Measurements from ENCODE around the gene CYP1B1.
"Not testable (repeated sequence)": the region's sequence is repeated elsewhere in the genome, so short reads cannot be mapped to it uniquely, and the experiment has no call there.

CYP1B1 gene

DNA sequence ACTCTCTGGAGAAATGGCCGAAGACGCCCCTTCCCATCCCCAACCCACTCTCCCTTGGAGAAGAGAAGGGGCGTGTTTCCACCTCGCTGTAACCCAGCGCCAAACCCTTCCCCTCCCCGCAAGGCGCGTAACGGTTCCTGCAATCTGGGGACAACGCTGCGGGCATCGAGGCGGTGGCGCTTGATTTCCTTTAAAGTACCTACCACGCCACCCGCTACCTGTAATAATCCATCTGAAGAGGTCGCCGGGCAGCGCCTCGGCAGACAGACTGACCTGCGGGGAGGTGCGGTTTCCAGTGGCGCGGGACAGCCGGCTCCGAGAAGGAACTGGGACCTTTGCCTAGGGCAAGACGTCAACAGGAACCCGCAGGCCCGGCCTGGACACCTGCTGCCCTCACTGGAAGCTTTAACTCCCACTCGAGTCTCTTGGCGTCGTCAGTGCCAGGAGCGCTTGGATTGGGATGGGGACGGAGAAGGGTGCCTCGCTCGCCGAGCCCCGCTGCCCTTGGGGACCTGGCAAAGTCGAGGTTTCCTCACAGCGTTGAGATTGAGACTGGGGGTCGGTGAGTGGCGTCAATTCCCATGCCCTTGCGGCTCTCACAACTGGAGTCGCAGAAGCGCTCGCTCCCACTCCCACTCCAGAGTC lies at the start of gene CYP1B1:
Gene CYP1B1, minus strand, starts transcription at position 645 of the 645 bp plus-strand sequence. CDS start 763 bp downstream, outside the sequence.
- peak; percentile 46 for DNase-seq

GRCh38 chr2:38125007-38125406 lies 49.1 kb upstream of the CYP1B1 start:
- no peak for DNase-seq

DNA sequence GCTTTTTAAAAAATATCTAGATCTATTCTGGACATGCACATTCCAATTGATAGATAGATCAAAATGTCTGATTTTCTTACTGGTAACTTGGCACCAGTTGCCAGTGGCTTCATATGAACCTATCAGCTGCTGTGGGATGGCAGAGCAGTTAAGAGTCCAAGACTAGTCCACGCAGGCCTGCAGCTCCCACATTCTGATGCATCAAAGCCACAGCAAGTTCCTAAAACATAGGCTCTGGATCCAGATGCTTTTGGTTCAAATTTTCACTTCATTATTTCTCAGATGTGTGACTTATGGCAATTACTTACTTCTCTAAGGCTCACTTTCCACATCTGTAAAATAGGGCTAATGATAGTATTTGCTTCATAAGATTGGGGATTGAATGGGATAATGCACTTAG lies 48.0 kb upstream of the CYP1B1 start:
- DNase-seq: no peak

DNA sequence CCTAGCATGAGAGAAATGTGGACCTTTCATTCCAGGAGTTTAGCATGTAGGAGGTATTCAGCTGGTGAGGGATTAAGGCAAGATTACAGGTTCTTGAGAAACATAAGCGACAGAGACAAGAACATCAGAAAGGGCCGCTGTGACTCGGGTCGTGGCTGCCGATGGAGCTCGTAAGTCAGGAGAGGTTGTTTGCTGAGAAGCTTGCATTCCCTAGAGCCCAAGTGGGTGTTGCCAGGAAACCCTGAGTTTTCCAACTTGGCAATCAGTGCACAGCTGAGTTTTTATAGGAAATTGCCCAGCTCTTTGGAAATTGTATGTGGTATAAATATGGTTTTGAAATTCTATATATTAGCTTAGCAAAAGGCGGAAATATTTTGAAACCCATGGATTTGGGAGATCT lies 46.4 kb upstream of the CYP1B1 start:
- no peak for DNase-seq

DNA sequence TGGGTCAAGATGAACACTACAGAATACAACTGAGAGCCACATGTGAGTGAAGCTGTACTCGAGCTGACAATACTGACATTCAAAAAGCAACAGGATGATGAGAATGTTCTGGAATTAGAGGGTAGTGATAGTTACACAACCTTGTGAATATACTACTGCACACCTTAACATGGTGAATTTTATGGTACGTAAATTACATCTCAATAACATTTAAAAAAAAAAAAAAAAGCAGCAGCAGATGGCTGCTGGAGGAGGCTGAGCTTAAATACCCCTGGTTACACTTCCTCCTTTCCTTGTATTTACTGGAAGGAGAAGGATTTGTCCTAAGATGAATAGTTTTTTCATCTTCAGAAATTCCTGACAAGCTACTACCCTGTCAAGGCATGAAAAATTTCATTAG lies 45.5 kb upstream of the CYP1B1 start:
- no peak for DNase-seq

DNA sequence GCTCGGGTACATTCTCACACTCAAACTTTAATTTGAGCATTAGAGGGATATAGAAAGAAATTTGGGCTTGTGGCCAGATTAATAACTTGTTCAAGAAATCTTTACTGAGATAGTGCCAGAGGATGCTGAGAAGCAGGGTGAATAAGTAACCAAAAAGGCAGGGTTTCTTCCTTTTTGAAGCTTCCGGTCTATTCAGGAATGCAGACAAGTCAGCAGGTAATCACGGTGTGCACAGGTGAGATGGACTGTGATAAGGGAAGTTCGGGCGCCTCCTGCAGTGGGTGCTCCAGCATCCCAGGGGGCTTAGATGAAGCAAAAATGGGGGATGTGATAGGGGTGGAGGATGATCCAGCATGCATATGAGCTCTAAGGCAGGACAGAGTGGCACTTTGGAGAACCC lies 44.9 kb upstream of the CYP1B1 start:
- no peak for DNase-seq

- DNase-seq: no peak
Measured at GRCh38 chr2:38120264-38120592, 44.3 kb upstream of the CYP1B1 start.

DNA sequence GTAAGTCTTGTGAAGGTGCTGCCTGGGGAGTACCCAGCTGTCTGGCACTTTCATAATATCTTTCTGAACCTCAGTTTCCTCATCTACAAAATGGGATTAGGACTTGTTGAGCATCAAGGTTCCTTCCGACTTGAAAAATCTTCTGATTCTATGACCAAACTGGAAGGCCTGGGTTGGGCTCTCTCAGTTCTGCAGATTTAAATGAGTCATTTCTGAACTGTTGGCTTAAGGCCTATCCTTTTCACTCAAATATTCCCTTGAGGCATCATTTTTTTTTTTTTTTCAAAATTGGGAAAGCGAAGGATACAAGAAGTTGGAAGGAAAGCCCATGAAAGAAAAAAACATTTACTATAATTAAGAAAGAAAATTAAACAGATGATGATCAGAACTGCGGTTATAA lies 40.8 kb upstream of the CYP1B1 start:
- no peak for DNase-seq

GRCh38 chr2:38115216-38116032 lies 39.5 kb upstream of the CYP1B1 start:
- DNase-seq: peak; percentile 55

GRCh38 chr2:38113981-38114708 lies 38.2 kb upstream of the CYP1B1 start:
- no peak for DNase-seq

DNA sequence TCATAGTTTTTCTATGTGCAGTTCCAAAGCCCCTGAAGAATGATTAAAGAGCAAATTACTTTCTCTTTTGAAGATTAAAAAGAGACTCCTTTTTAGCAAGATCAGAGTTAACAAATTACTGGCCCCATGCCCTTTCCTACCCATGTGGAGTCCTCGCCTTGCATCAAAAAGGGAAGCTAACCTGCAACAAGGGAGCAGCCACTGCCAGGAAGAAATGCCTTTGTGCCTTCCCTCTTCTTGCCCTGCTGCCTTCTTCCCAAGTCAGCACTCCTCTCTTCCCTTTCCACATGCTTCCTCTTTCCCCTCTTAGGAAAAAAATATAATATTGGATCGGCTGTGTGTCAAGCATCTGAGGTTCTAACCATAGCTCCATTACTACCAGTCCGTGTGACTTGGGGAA lies 37.1 kb upstream of the CYP1B1 start:
- DNase-seq: no peak

GRCh38 chr2:38111350-38111749 lies 35.4 kb upstream of the CYP1B1 start:
- not testable (repeated sequence) for DNase-seq

DNA sequence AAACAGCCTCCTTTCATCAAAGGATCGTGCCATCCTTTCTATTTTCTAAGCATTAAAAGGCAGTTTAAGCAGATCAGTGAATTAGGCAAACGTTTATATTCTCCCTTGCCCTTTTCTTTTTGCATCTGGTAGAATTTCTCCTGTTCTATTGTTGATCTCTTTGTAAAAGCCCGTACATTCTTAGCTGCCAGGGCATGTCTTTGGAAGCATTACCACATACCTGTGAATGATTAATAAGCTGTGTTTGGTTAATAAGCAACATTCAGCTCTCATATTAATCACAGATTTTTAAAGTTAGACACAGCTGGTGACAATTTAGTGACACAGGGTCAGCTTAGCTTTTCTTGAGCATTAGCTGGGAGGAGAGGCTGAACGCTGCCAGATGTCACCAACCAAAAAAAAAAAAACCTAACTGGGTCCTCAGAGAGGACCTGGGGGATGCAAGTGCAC lies 33.8 kb upstream of the CYP1B1 start:
- DNase-seq: no peak

DNA sequence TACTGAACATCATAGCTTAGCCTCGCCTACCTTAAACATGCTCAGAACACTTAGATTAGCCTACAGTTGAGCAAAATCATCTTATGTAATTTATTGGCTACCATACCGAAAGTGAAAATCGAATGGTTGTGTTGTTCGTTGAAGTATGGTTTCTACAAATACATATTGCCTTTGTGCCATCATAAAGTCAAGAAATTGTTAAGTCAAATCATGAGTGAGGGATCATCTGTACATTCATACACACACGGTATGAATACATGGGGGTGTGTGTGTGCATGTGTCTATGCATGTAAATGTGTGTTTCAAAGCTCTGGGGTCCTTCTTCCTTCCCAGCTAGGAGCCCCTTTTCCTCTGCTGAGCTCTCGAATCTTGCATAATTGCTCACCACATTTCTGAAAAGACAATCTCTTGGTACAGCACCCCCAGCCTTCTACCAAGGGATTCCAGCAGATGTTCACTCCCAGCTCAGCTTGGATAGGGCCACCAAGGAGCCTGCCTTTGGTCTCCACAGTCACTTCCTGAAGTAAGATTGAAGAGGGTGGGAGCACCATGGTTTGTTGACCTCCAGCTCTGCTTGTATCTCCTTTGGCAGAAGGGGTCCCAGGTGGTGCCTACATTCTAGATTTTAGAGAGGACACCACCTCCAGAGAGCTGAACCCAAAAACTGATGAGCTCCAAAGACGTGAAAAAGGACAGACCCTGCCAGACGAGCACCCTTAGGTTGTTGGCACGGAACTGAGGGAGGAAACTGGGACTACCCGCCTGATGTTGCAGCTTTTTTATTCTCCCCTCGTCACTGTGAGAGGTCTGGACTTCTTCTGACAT lies 33.2 kb upstream of the CYP1B1 start:
- DNase-seq: no peak

GRCh38 chr2:38107738-38108410 lies 31.9 kb upstream of the CYP1B1 start:
- no peak for DNase-seq

DNA sequence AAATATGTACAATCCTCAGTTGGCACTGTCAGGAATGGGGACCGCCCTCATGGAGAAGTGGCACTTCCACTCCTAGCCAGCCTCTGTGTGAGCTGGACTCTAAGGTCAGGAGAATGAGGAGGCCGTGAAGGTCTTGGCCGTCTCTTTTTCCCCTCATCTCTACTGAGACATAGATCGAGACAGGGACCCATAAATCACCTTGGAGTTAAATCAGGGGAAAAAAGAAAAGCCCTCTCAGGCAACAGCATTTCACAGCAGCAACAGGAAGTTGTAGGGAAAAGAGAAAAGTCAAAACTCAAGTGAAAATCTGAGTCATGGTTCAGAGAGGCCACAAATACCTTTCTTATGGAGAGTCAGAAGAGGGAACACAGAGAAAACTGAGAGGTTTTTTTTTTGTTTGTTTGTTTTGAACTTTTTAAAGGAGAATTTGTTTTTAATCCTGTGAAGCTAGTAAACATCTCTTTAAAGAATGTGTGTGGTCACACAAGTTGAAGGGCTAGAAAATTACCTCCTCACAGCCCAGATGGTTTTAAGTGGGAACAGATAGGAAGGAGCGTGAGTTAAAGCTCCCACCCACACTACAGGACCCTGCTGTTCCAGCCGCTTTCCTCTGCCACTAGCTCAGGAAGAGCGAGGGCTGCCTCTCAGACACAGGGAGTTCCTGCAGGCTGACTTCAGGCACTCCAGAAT lies 30.6 kb upstream of the CYP1B1 start:
- no peak for DNase-seq

- no peak for DNase-seq
Measured at GRCh38 chr2:38105922-38106321, 30.0 kb upstream of the CYP1B1 start.

- DNase-seq: no peak
Measured at GRCh38 chr2:38104598-38104997, 28.6 kb upstream of the CYP1B1 start.

DNA sequence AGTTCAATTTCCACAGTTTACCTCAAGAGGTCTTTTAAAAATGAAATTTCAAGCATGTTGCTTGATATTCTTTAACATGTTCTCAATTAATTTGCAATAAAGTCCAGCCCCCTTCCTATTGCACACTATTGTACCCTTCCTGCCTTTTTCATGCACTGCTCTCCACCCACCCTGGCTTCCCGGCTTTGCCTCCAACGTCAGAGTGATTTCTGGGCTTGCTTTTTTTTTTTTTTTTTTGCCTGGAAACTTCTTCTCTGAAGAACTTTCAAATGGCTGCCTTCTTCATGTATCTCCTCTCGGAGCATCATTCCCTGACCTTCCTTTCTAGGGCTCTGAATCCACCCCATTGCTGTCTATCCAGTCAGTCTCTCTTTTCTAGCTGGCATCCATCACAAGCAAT lies 24.4 kb upstream of the CYP1B1 start:
- no peak for DNase-seq

GRCh38 chr2:38099099-38100028 lies 23.4 kb upstream of the CYP1B1 start:
- DNase-seq: no peak
